HG03066 (cell line): ENCODE measurements around the gene VAX1.
"Not testable (repeated sequence)": the region's sequence is repeated elsewhere in the genome, so short reads cannot be mapped to it uniquely, and the experiment has no call there.

Source experiments
- ATAC-seq: cut with Tn5 transposase; IDR thresholded peaks from one replicate; pipeline ENCODE4 v1.9.1; 2021; ENCODE audit warnings: low read depth; ENCODE audit not compliant: unreplicated experiment

VAX1 gene

GRCh38 chr10:117137911-117138642 is at the start of gene VAX1:
Gene VAX1, minus strand, starts transcription at chr10:117138270. Its CDS starts 214 bp downstream, at chr10:117138056.
- no peak for ATAC-seq

GRCh38 chr10:117186832-117187615 is 49.0 kb upstream of the VAX1 start:
- ATAC-seq: no peak

- ATAC-seq: not testable (repeated sequence)
These were observed 47.7 kb upstream of the VAX1 start for GRCh38 chr10:117185817-117186216.

GRCh38 chr10:117184821-117185220 is 46.8 kb upstream of the VAX1 start:
- ATAC-seq: no peak

GRCh38 chr10:117184296-117184695 is 46.2 kb upstream of the VAX1 start:
- ATAC-seq: no peak

GRCh38 chr10:117178190-117178589 is 40.1 kb upstream of the VAX1 start:
- ATAC-seq: no peak

GRCh38 chr10:117175901-117176534 is 37.9 kb upstream of the VAX1 start:
- peak; percentile 41 for ATAC-seq

GRCh38 chr10:117175215-117175900 is 37.3 kb upstream of the VAX1 start:
- ATAC-seq: peak; percentile 39

GRCh38 chr10:117174439-117175214 is 36.6 kb upstream of the VAX1 start:
- peak; percentile 84 for ATAC-seq

- no peak for ATAC-seq
These were observed 32.2 kb upstream of the VAX1 start for GRCh38 chr10:117170244-117170643.

- ATAC-seq: no peak
These were observed 31.4 kb upstream of the VAX1 start for GRCh38 chr10:117169480-117169879.

- no peak for ATAC-seq
These were observed 30.7 kb upstream of the VAX1 start for GRCh38 chr10:117168729-117169128.

- peak; percentile 70 for ATAC-seq
These were observed 30.0 kb upstream of the VAX1 start for GRCh38 chr10:117167789-117168674.

GRCh38 chr10:117167346-117167788 is 29.3 kb upstream of the VAX1 start:
- no peak for ATAC-seq

GRCh38 chr10:117166418-117167345 is 28.6 kb upstream of the VAX1 start:
- no peak for ATAC-seq

GRCh38 chr10:117165538-117166417 is 27.7 kb upstream of the VAX1 start:
- no peak for ATAC-seq
